Right atrium auricular region (tissue), 2 donors: Measurements from ENCODE around the gene CUTA. TPM values are rescaled to one million over a fixed set of nuclear protein-coding genes. Genes with fewer than 3 reads are reported as not detected.
"Not testable (repeated sequence)": the region's sequence is repeated elsewhere in the genome, so short reads cannot be mapped to it uniquely, and the experiment has no call there.

Experiments
- DNase-seq: peaks from one replicate; pipeline ENCODE4 v3.0.0-alpha.2; 2019; ENCODE audit warnings: low spot score
- H3K27ac ChIP-seq, 2 donors: fragments of 200-600 bp; sonication (generic); 1 replicate in 1 of 2; 2 replicates in 1 of 2; pipeline ENCODE4 v1.5.1; 2016 to 2019
- H3K27me3 ChIP-seq, 2 donors: fragments of 200-600 bp; sonication (generic); one replicate each; pipeline versions ENCODE4 v1.5.1 to v1.6.0; 2017 to 2019
- H3K36me3 ChIP-seq: fragments of 200-600 bp; sonication (generic); one replicate; pipeline ENCODE4 v1.5.1; 2016
- H3K4me1 ChIP-seq, 2 donors: fragments of 200-600 bp; sonication (generic); one replicate each; pipeline versions ENCODE4 v1.5.1 to v1.6.0; 2017 to 2019
- H3K4me3 ChIP-seq, 2 donors: fragments of 200-600 bp; sonication (generic); 1 replicate in 1 of 2; 2 replicates in 1 of 2; pipeline ENCODE4 v1.5.1; 2017 to 2019; ENCODE audit warnings: mild to moderate bottlenecking in 1 of 2, moderate library complexity in 1 of 2
- H3K9me3 ChIP-seq, 2 donors: fragments of 200-600 bp; sonication (generic); one replicate each; pipeline ENCODE4 v1.5.1; 2019
- CTCF ChIP-seq, 2 donors: fragments of 200-600 bp; sonication (generic); IDR thresholded peaks; one replicate each; pipeline ENCODE4 v1.5.1; 2019; ENCODE audit warnings: antibody characterized with exemption in 2 of 2
- microRNA-seq, 2 donors: library from miRNA; unstranded; fragments of <30 nt; microRNA quantifications; one replicate each; pipeline ENCODE4, GENCODE V29; 2016 to 2017; ENCODE audit warnings: borderline number of aligned reads in 2 of 2, borderline replicate concordance in 1 of 2
- total RNA-seq, 2 donors: library from RNA; depleted of rRNA; stranded (reverse); fragments of >200 nt; gene quantifications; one replicate each; pipeline ENCODE4 v1.1.0, GENCODE V29; 2016

CUTA gene
- total RNA-seq, 2 donors from 2014 or later, result 118 to 119 TPM

DNA sequence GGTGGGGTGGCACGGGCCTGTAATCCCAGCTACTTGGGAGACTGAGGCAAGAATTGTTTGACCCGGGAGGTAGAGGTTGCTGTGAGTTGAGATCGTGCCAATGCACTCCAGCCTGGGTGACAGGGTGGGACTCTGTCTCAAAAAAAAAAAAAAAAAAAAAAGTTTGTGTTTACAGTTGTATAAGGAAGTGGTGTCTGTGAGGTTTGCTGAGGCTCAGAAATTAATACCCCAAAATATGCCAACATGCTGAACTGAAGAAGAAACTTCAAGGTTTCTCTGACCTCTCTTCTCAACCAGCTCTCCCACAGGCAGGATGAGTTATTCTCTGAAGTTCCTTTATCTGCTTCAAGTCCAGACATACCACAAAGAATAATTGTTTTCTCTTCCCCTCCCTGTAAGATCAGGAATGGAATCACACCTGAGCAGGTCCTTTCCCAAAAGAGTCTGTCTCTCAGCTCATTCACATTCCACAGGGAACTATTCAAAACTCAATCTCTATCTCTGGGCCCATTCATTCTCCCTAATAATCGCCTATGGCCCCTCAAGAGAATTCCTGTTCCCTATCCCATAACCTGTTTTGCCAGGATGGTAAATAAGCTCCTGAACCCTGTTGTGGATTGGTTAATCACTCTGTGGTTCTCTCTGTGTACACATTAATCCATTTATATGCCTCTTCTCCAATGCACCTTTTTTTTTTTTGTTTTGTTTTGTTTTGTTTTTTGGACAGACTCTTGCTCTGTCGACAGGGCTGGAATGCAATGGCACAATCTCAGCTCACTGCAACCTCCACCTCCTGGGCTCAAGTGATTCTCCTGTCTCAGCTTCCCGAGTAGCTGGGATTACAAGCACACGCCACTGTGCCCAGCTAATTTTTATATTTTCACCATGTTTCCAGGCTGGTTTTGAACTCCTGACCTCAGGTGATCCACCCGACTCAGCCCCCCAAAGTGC lies 43.7 kb downstream of the CUTA start:
- TF ChIP-seq CTCF (IDR thresholded peaks at IDR 0.05), result no peak

GRCh38 chr6:33372526-33373123 lies 45.3 kb downstream of the CUTA start:
- Histone ChIP-seq H3K36me3 (no peaks in the 10 kb centered on the region), H3K9me3 (no peaks in the 10 kb centered on the region), H3K4me1 (peaks cover 0 to 26% of the 10 kb centered on the region in 2 donors), H3K4me3 (no peak overlapping the region), H3K27me3 (no peaks in the 10 kb centered on the region), H3K27ac (no peak overlapping the region)
- DNase-seq, result no peak
- no peak for TF ChIP-seq CTCF (IDR thresholded peaks at IDR 0.05)

More for the DNA sequence above, 43.7 kb downstream of the CUTA start:
- Histone ChIP-seq H3K27me3 (no peaks in the 10 kb centered on the region), H3K9me3 (no peaks in the 10 kb centered on the region), H3K27ac (peak overlapping the region in 1 of 2 donors; percentile 17), H3K4me1 (peaks cover 0 to 26% of the 10 kb centered on the region in 2 donors), H3K4me3 (no peak overlapping the region), H3K36me3 (no peaks in the 10 kb centered on the region)
- no peak for DNase-seq

DNA sequence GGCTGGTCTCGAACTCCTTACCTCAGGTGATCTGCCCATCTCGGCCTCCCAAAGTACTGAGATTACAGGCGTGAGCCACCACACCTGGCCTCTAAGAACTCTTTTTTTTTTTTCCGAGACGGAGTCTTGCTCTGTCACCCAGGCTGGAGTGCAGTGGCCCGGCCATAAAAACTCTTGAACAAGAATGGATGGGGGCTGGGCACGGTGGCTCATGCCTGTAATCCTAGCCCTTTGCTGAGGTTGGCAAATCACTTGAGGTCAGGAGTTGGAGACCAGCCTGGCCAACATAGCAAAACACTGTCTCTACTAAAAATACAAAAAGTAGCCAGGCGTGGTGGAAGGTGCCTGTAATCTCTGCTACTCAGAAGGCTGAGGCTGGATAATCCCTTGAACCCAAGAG lies 46.0 kb downstream of the CUTA start:
- not testable (repeated sequence) for H3K4me3 ChIP-seq, H3K27me3 ChIP-seq, H3K27ac ChIP-seq, H3K9me3 ChIP-seq, DNase-seq, H3K36me3 ChIP-seq
- peaks cover 0 to 26% of the 10 kb centered on the region in 2 donors for H3K4me1 ChIP-seq

GRCh38 chr6:33367715-33368025 lies 50.2 kb downstream of the CUTA start:
- not testable (repeated sequence) for H3K27ac ChIP-seq, H3K9me3 ChIP-seq, H3K4me3 ChIP-seq, H3K36me3 ChIP-seq, DNase-seq, H3K4me1 ChIP-seq, H3K27me3 ChIP-seq

- Histone ChIP-seq H3K27ac (no peak overlapping the region), H3K4me1 (no peaks in the 10 kb centered on the region), H3K27me3 (no peaks in the 10 kb centered on the region), H3K36me3 (no peaks in the 10 kb centered on the region), H3K4me3 (no peak overlapping the region), H3K9me3 (no peaks in the 10 kb centered on the region)
- no peak for DNase-seq
- TF ChIP-seq CTCF (IDR thresholded peaks at IDR 0.05), result no peak
These were observed 50.7 kb downstream of the CUTA start for GRCh38 chr6:33367009-33367714.

Small RNA genes within 50 kb of the gene (microRNA-seq; reads per million reads assigned to microRNA genes)
- gene MIR5004, result 0 reads per million in 2 donors

Other genes with a start within 250 kb of the CUTA start
- 1 to 10 TPM in 1 of 2 donors, under 1 TPM in 1; 0.63 to 1.5 TPM for gene COL11A2, start 225.6 kb downstream of the CUTA start, total RNA-seq
- 10 to 100 TPM; 17.1 to 17.4 TPM for gene RXRB, start 217.4 kb downstream of the CUTA start, total RNA-seq
- 10 to 100 TPM; 67.0 to 70.0 TPM for gene SLC39A7, start 217.2 kb downstream of the CUTA start, total RNA-seq
- 10 to 100 TPM; 10.3 to 31.4 TPM for gene HSD17B8, start 213.5 kb downstream of the CUTA start, total RNA-seq
- gene RING1, start 209.6 kb downstream of the CUTA start, total RNA-seq, result 10 to 100 TPM in 1 of 2 donors, 1 to 10 TPM in 1; 7.5 to 13.9 TPM
- 10 to 100 TPM; 19.0 to 31.7 TPM for gene VPS52, start 146.2 kb downstream of the CUTA start, total RNA-seq
- gene RPS18, start 146.0 kb downstream of the CUTA start, total RNA-seq, result 1,000 to 10,000 TPM; 1,188 to 1,719 TPM
- 10 to 100 TPM in 1 of 2 donors, 1 to 10 TPM in 1; 9.4 to 12.1 TPM for gene B3GALT4, start 141.0 kb downstream of the CUTA start, total RNA-seq
- 10 to 100 TPM; 22.5 to 30.9 TPM for gene WDR46, start 128.9 kb downstream of the CUTA start, total RNA-seq
- 10 to 100 TPM; 23.4 to 29.5 TPM for gene PFDN6, start 128.5 kb downstream of the CUTA start, total RNA-seq
- 10 to 100 TPM; 23.0 to 36.9 TPM for gene RGL2, start 119.2 kb downstream of the CUTA start, total RNA-seq
- 100 to 1,000 TPM in 1 of 2 donors, 10 to 100 TPM in 1; 80.0 to 103 TPM for gene TAPBP, start 104.0 kb downstream of the CUTA start, total RNA-seq
- gene ZBTB22, start 100.4 kb downstream of the CUTA start, total RNA-seq, result 10 to 100 TPM; 11.9 to 18.9 TPM
- 10 to 100 TPM; 22.6 to 31.8 TPM for gene DAXX, start 95.1 kb downstream of the CUTA start, total RNA-seq
- gene KIFC1, start 26.3 kb downstream of the CUTA start, total RNA-seq, result 1 to 10 TPM in 1 of 2 donors, under 1 TPM in 1; 0.59 to 1.6 TPM
- gene PHF1, start 7.1 kb downstream of the CUTA start, total RNA-seq, result 10 to 100 TPM; 51.8 to 69.8 TPM
- 10 to 100 TPM in 1 of 2 donors, 1 to 10 TPM in 1; 3.6 to 10.1 TPM for gene SYNGAP1, start 2.0 kb upstream of the CUTA start, total RNA-seq
- 1 to 10 TPM; 1.3 to 4.1 TPM for gene ZBTB9, start 36.5 kb upstream of the CUTA start, total RNA-seq
- 1 to 10 TPM; 6.5 to 8.6 TPM for gene BAK1, start 162.2 kb upstream of the CUTA start, total RNA-seq
- gene ITPR3, start 203.2 kb upstream of the CUTA start, total RNA-seq, result 10 to 100 TPM in 1 of 2 donors, 1 to 10 TPM in 1; 6.2 to 17.7 TPM